ENCODE results near the gene GPR62. TPM values are rescaled to one million over a fixed set of nuclear protein-coding genes. Genes with fewer than 3 reads are reported as not detected.
"Not testable (repeated sequence)": the region's sequence is repeated elsewhere in the genome, so short reads cannot be mapped to it uniquely, and the experiment has no call there.

The GPR62 gene
- total and polyA plus RNA-seq, 2 of the 8 experiments (the other 6 are each of a cell fraction or from before 2014, with no cell fraction given): 0.22 to 0.29 TPM

- H2AFZ ChIP-seq (ENCODE audit: low read length); H3K23me2 ChIP-seq (ENCODE audit: low read depth, low read length); H3K27ac ChIP-seq (ENCODE audit: low read depth, low read length); H3K9ac ChIP-seq (replicated peaks in 1 of 4; ENCODE audit: extremely low read depth in 1 of 4, low read depth in 3 of 4, low read length in 3 of 4); H3K4ac ChIP-seq (replicated peaks; ENCODE audit: insufficient read length, low read depth, low read length); H2BK20ac ChIP-seq (ENCODE audit: low read length); H2BK15ac ChIP-seq (ENCODE audit: low read length); H3K9me3 ChIP-seq (ENCODE audit: insufficient read depth in 2 of 2, low read depth in 1 of 2, low read length in 1 of 2); H4K91ac ChIP-seq (replicated peaks; ENCODE audit: insufficient read length, low read length); H3K23ac ChIP-seq (ENCODE audit: insufficient read length); H2AK5ac ChIP-seq (ENCODE audit: low read depth, low read length); H3K56ac ChIP-seq (replicated peaks; ENCODE audit: insufficient read length, low read depth, low read length); H3K27me3 ChIP-seq (replicated peaks in 1 of 4; ENCODE audit: control insufficient read depth in 3 of 4, extremely low read depth in 1 of 4, insufficient read depth in 3 of 4, low read length in 3 of 4); H3K4me3 ChIP-seq (ENCODE audit: extremely low read depth in 1 of 4, insufficient read depth in 2 of 4, low read depth in 3 of 4, low read length in 4 of 4); H4K5ac ChIP-seq (ENCODE audit: insufficient read length, low read depth, low read length); H3K14ac ChIP-seq (ENCODE audit: insufficient read length); H2BK5ac ChIP-seq (ENCODE audit: low read depth, low read length); H2BK12ac ChIP-seq (ENCODE audit: low read depth, low read length); H4K8ac ChIP-seq (ENCODE audit: extremely low read depth, insufficient read depth, low read length); H3K79me2 ChIP-seq (ENCODE audit: control insufficient read depth in 1 of 2, insufficient read depth in 2 of 2, low read length in 2 of 2); H3K4me1 ChIP-seq (replicated peaks in 1 of 4; ENCODE audit: control insufficient read depth in 3 of 4, insufficient read depth in 4 of 4, low read length in 3 of 4); DNase-seq (ENCODE audit: low read depth in 1 of 2, low spot score in 2 of 2); H3K79me1 ChIP-seq (ENCODE audit: low read depth, low read length); FAIRE-seq; H2BK120ac ChIP-seq (replicated peaks; ENCODE audit: low read depth, low read length); H3K4me2 ChIP-seq (ENCODE audit: insufficient read depth in 1 of 2, low read depth in 2 of 2, low read length in 2 of 2); H3K18ac ChIP-seq (ENCODE audit: extremely low read depth, low read length): not testable (repeated sequence)
- CTCF ChIA-PET (ENCODE audit: partially characterized antibody): interaction anchor here (0.6 to 1.1 kb wide), 2 partner anchors 45 to 815 kb away, joined by 3 read pairs; partner anchors contain the start of gene ABHD14B
- Histone ChIP-seq H3K36me3 (ENCODE audit: control insufficient read depth in 2 of 4, insufficient read depth in 4 of 4, low read length in 3 of 4) (peaks cover 4 to 12% (median 9%) of the 10 kb centered on the region in 4 experiments; a peak in 5 of 8 replicates), H4K20me1 (replicated peaks in 1 of 2; ENCODE audit: control insufficient read depth in 1 of 2, insufficient read depth in 2 of 2, low read length in 2 of 2) (peaks cover 0 to 11% of the 10 kb centered on the region in 2 experiments)
- POLR2A ChIA-PET (ENCODE audit: partially characterized antibody): interaction anchor here (1.0 to 2.4 kb wide), 3 partner anchors 10 to 54 kb away, joined by 3 to 7 read pairs (median 3); partner anchors contain the start of genes ACY1 and RRP9
- 83% methylated on average over 3 of the region's 3 CpGs; no CpG with 5 or more reads in 1 of the 2 experiments for WGBS, 2 experiments (ENCODE audit: extremely low coverage in 1 of 2, insufficient coverage in 1 of 2, insufficient read length in 1 of 2, insufficient replicate concordance in 2 of 2, low coverage in 1 of 2, low lambda C conversion rate in 2 of 2, missing lambda C conversion rate in 1 of 2)
These were observed 26.2 kb upstream of the GPR62 start for GRCh38 chr3:51928981-51929380.

All from H1 (cell line).